Measurements from ENCODE around the gene PFDN6. TPM values are rescaled to one million over a fixed set of nuclear protein-coding genes. Genes with fewer than 3 reads are reported as not detected.

PFDN6 gene
- total and polyA plus RNA-seq, 9 of the 15 experiments (the other 6 are each of a cell fraction or from before 2014, with no cell fraction given) = 6.8 to 475 (median 216) TPM

- TF ChIP-seq ATF3 (IDR thresholded peaks at IDR 0.05) (peak; percentile 96), ATF3 (CRISPR knock-in tag; conservative IDR thresholded peaks at IDR 0.05) (peak; percentile 85), ZFP30 (CRISPR knock-in tag; IDR thresholded peaks at IDR 0.05; ENCODE audit: borderline replicate concordance) (no peak), THRAP3 (IDR thresholded peaks at IDR 0.05; ENCODE audit: borderline replicate concordance) (no peak), NR1H2 (CRISPR knock-in tag; IDR thresholded peaks at IDR 0.05) (no peak), TCF7 (IDR thresholded peaks at IDR 0.05; ENCODE audit: borderline replicate concordance) (no peak), ZNF24 (IDR thresholded peaks at IDR 0.05) (no peak), NFYB (IDR thresholded peaks at IDR 0.05; ENCODE audit: extremely low read depth, insufficient read length) (no peak), ZNF75A (CRISPR knock-in tag; IDR thresholded peaks at IDR 0.05) (no peak), E2F3 (CRISPR knock-in tag; IDR thresholded peaks at IDR 0.05) (no peak), LEF1 (IDR thresholded peaks at IDR 0.05) (no peak), ZBTB34 (CRISPR knock-in tag; IDR thresholded peaks at IDR 0.05) (no peak), GTF2F1 (IDR thresholded peaks at IDR 0.05; ENCODE audit: low read depth, low read length) (no peak), HDAC8 (tag; IDR thresholded peaks at IDR 0.05) (no peak), FOS (IDR thresholded peaks at IDR 0.05; ENCODE audit: extremely low read depth, insufficient read length) (no peak), SETDB1 (IDR thresholded peaks at IDR 0.05; ENCODE audit: low read length) (no peak), ZNF184 (CRISPR knock-in tag; IDR thresholded peaks at IDR 0.05) (no peak), ZNF121 (CRISPR knock-in tag; conservative IDR thresholded peaks at IDR 0.05) (no peak), ZNF277 (CRISPR knock-in tag; IDR thresholded peaks at IDR 0.05; ENCODE audit: borderline replicate concordance) (no peak), KLF16 (IDR thresholded peaks at IDR 0.05) (no peak), RNF2 (IDR thresholded peaks at IDR 0.05) (no peak), ZNF253 (CRISPR knock-in tag; conservative IDR thresholded peaks at IDR 0.05) (no peak), NCOA6 (IDR thresholded peaks at IDR 0.05) (no peak), NFXL1 (CRISPR knock-in tag; IDR thresholded peaks at IDR 0.05) (no peak), SP1 (CRISPR knock-in tag; IDR thresholded peaks at IDR 0.05) (peak; percentile 52; the same call in 1 of the 2 replicates), ZNF511 (CRISPR knock-in tag; IDR thresholded peaks at IDR 0.05) (0 out of 2 replicates have a peak, but pooled peaks have one; percentile 16)
These were observed 31.1 kb downstream of the PFDN6 start (continued) for GRCh38 chr6:33320315-33321181.

Data from K562 (cell line).